Stimulated activated CD4-positive, alpha-beta T cell treated with anti-CD3 and anti-CD28 coated beads, Interleukin-2, amount 100 ng/mL, for 4 hours (primary cell): ENCODE data around the gene ATPAF2.

Source experiments
- DNase-seq: peaks from one replicate; pipeline ENCODE4 v3.0.0-alpha.2; 2020; ENCODE audit warnings: low read depth

ATPAF2 gene

GRCh38 chr17:18038861-18039534 is at the start of gene ATPAF2, which contains the start of gene GID4:
Gene ATPAF2, minus strand, starts transcription at chr17:18039168. Its CDS starts 155 bp downstream, at chr17:18039013.
Gene GID4, plus strand, starts transcription at chr17:18039408. Its CDS starts 57 bp downstream, at chr17:18039465.
- DNase-seq = peak; percentile 100

- DNase-seq = peak; percentile 77
Measured at GRCh38 chr17:18087610-18088491, 48.9 kb upstream of the ATPAF2 start, which contains the start of gene DRG2. Gene DRG2, plus strand, starts transcription at chr17:18087948. Its CDS starts 76 bp downstream, at chr17:18088024.

- no peak for DNase-seq
Measured at GRCh38 chr17:18084256-18084655, 45.3 kb upstream of the ATPAF2 start.

GRCh38 chr17:18079543-18079942 is 40.6 kb upstream of the ATPAF2 start:
- DNase-seq = no peak

- DNase-seq = no peak
Measured at GRCh38 chr17:18076936-18077335, 38.0 kb upstream of the ATPAF2 start.

- no peak for DNase-seq
Measured at GRCh38 chr17:18074566-18075272, 35.8 kb upstream of the ATPAF2 start.

- DNase-seq = no peak
Measured at GRCh38 chr17:18071751-18072150, 32.8 kb upstream of the ATPAF2 start.

- no peak for DNase-seq
Measured at GRCh38 chr17:18070861-18071340, 31.9 kb upstream of the ATPAF2 start.

GRCh38 chr17:18069101-18069500 is 30.1 kb upstream of the ATPAF2 start:
- DNase-seq = no peak

- no peak for DNase-seq
Measured at GRCh38 chr17:18066866-18067265, 27.9 kb upstream of the ATPAF2 start.

GRCh38 chr17:18065546-18065945 is 26.6 kb upstream of the ATPAF2 start:
- DNase-seq = no peak

GRCh38 chr17:18064053-18064452 is 25.1 kb upstream of the ATPAF2 start:
- DNase-seq = no peak

GRCh38 chr17:18059283-18059682 is 20.3 kb upstream of the ATPAF2 start:
- DNase-seq = no peak

- DNase-seq = no peak
Measured at GRCh38 chr17:18056214-18056613, 17.2 kb upstream of the ATPAF2 start.

GRCh38 chr17:18055597-18055996 is 16.6 kb upstream of the ATPAF2 start:
- DNase-seq = no peak

- DNase-seq = no peak
Measured at GRCh38 chr17:18045691-18046350, 6.9 kb upstream of the ATPAF2 start.

- no peak for DNase-seq
Measured at GRCh38 chr17:18044609-18045008, 5.6 kb upstream of the ATPAF2 start.

GRCh38 chr17:18043491-18043890 is 4.5 kb upstream of the ATPAF2 start:
- DNase-seq = no peak

- no peak for DNase-seq
Measured at GRCh38 chr17:18042983-18043382, 4.0 kb upstream of the ATPAF2 start.

GRCh38 chr17:18041776-18042175 is 2.8 kb upstream of the ATPAF2 start:
- DNase-seq = no peak

GRCh38 chr17:18040261-18040858 is 1.4 kb upstream of the ATPAF2 start:
- DNase-seq = no peak
